HL-60/S4 (cell line): ENCODE data around the gene HSPBAP1.
"Not testable (repeated sequence)": the region's sequence is repeated elsewhere in the genome, so short reads cannot be mapped to it uniquely, and the experiment has no call there.

ENCODE experiments used
- in situ Hi-C: fragments of 300-500 bp; cut with MboI; formaldehyde crosslinking; loops from 2 replicates; pipeline ENCODE4 v1.14.3; 2022; ENCODE audit warnings: low sequenced_read_pairs

Gene HSPBAP1

DNA sequence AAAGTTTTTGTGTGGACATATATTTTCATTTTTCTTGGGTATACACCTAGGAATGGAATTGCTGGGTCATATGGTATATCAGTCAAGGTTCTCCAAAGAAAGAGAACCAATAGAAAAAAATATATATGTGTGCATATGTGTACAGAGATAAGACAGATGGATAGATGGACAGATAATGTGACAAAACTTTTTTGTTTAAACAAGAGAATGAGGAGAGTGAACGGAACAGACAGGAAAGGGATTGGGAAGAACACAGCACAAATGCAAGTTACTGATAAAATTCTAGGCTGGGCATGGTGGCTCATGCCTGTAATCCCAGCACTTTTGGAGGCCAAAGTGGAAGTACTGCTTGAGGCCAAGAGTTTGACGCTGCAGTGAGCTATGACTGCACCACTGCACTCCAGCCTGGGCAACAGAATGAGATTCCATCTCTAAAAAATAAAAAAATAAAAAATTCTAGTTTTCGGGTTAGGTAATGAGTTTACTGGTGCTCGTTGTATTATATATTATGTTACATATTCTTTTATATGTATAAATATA is 50.0 kb downstream of the HSPBAP1 start:
- in situ Hi-C loops = no loop called here

DNA sequence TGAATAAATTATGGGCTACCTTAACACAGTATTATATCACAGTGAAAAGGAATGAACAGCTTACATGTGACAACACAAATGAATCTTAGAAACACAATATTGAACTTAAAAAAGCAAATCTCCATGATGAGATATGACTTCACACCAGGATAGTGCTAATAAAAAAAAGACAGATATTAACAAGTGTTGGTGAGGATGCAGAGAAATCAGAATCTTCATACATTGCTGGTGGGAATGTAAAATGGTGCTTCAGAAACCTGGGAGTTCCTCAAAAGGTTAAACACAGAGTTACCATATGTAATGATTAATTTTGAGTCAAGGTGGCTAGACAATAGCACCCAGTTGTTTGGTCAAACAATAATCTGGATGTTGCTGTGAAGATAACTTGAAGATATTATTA is 51.4 kb downstream of the HSPBAP1 start:
- in situ Hi-C loops = no loop called here

DNA sequence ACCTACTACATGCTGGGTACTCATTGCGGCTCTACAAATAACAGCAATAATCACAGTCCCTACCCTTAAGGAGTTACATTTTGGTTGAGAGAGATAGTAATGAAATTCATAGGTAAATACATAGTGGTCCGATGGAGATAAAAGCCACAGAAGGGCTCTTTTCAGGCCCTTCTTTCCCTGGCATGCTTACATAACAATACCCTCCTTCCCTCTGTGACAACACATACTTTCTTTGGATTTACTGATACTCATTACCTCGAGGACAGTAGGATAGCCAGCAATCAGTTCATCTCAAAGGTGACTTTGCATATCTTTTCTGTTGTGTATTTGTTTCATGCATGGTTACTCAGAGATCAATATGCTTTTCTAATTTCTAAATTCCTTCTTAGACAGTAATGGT is 54.5 kb downstream of the HSPBAP1 start:
- in situ Hi-C loops = no loop called here

DNA sequence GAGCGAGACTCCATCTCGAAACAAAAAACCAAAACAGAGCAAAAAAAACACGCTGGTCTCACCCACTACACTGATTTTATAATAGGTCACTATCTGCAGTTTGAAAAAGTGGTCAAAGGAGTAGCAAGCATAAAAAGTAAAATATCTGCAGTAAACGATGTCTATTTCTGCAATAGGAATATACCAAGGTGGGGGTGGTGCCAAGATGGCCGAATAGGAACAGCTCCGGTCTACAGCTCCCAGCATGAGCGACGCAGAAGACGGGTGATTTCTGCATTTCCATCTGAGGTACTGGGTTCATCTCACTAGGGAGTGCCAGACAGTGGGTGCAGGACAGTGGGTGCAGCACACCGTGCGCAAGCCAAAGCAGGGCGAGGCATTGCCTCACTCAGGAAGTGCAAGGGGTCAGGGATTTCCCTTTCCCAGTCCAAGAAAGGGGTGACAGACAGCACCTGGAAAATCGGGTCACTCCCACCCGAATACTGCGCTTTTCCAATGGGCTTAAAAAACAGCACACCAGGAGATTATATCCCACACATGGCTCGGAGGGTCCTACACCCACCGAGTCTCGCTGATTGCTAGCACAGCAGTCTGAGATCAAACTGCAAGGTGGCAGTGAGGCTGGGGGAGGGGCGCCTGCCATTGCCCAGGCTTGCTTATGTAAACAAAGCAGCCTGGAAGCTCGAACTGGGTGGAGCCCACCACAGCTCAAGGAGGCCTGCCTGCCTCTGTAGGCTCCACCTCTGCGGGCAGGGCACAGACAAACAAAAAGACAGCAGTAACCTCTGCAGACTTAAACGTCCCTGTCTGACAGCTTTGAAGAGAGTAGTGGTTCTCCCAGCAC is 60.7 kb downstream of the HSPBAP1 start:
- in situ Hi-C loops = not testable (repeated sequence)

DNA sequence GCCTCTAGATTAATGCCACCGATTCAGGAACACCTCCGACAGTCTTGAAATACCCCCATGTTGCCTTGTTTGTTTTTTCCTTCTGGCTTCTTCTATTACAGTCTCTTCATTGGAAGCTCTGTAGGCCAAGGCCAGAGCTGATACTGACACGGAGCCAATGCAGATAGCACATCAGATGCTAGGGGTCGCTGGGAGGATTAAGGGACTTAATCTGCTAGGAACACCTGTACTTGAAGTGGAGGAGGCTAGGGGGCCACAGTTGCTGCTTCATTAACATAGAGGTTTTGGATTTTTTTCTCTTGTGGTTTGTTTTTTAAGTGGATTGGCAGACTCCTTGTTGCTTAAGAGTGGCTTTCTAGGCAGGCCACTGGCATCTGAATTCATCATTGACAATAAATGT is 63.4 kb downstream of the HSPBAP1 start:
- in situ Hi-C loops = no loop called here

DNA sequence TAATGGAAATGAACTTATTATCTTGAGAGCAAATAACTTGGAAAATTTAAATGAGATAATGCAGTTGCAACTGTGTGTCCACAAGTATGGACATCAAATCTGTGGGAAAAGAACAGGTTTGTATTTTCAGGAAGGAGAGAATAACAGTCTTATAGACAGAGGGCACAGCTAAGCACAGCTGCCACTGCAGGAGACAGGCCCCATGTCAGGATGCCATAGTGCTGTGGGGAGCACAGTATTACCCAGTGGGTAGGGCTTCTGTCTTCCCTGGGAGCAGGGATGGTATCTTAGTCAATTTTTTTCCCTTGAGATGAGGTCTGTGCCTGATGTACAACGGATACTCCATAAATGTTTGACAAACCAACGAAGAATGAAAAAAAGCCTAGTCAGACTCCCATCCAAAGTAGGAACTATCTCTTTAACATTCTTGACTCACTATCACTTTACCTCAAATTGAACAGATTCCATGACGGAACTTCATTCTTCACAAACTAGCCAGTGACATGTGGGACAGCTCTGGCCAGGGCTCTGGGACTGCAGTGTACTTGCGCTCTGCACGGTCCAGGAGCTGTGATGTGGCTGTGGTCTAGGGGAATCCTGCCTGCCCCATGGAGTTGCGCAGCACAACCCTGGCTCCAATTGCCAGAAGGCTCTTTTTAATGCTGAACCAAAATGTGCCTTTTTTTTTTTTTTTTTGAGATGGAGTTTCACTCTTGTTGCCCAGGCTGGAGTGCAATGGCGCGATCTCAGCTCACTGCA is 64.7 kb downstream of the HSPBAP1 start:
- in situ Hi-C loops = no loop called here

DNA sequence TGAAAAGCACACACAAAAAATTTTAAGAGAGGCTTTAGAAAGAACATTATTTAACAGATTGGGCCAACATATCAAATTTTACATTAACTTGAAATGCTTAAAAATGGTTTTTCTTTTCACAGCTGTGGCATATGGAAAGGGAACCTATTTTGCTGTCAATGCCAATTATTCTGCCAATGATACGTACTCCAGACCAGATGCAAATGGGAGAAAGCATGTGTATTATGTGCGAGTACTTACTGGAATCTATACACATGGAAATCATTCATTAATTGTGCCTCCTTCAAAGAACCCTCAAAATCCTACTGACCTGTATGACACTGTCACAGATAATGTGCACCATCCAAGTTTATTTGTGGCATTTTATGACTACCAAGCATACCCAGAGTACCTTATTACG is 65.4 kb downstream of the HSPBAP1 start:
- in situ Hi-C loops = no loop called here

DNA sequence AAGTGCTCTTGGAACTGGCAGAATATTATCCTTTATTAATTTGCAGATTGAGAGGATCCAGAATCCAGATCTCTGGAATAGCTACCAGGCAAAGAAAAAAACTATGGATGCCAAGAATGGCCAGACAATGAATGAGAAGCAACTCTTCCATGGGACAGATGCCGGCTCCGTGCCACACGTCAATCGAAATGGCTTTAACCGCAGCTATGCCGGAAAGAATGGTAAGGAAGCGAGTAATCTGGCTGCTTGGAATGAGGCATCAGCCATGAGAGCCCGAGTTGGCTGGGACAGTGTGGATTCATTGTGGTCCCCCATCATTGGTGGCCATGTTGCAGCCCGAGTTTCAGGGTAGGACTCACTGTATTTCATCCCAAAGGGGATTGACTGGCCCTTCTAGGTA is 65.9 kb downstream of the HSPBAP1 start:
- in situ Hi-C loops = no loop called here

DNA sequence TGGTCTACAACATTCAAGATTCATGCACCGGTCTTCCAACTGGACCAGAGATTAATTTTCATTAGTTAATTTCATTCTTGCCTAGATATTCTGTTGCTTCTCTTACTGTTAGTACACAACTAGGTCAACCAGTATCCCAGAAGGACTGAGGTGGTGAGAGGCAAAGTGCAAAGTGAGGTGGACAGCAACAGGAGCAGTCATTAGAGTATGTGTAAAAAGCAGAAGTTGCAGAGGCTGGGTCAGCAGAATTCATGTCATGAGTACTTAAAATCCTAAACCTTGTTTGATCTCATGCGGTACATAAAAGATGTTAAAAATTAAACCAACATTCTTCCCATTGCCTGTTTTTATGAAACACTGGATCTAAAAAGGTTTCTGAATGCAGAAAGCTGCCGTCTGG is 66.3 kb downstream of the HSPBAP1 start:
- in situ Hi-C loops = no loop called here

DNA sequence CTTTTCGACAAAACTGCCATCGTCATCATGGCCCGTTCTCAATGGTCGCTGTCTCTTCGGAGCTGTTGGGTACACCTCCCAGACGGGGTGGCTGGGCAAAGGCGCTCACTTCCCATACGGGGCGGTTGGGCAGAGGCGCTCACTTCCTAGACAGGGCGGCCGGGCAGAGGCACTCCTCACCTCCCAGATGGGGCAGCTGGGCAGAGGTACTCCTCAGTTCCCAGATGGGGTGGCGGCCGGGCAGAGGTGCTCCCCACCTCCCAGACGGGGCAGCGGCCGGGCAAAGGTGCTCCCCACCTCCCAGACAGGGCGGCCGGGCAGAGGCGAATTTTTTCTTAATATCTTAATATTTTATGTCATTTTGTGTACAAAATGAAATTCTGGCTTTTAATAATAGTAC is 68.5 kb downstream of the HSPBAP1 start:
- in situ Hi-C loops = no loop called here

DNA sequence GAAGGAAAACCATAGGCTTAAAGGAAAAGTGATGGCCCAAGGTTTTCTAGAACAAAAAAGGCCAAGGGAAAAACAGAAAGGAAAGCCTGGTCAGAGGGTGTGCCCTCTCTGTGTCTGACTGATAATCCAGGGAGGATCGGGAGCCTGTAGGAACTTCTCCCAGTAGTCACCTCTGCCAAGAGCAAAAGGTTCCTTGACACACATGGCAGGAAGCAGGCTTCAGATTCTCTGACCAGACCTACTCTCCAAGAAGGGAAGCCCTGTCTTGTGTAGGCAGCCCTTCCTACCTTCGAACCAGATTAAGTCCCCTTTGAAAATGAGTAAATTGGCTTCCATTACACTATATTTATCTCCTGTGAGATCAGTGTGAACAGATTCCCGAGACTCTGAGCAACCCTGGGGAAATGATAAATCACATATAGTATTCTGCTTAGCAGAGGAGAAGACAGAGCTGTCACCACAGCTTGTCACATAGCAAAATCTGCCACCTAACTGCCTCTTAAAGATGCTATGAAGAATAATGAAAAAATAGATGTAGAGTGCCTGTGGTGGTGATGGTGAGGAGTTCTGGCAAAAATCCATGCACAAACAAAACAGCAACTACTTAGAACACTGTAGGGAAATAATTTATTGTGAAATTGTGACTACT is 74.2 kb downstream of the HSPBAP1 start:
- in situ Hi-C loops = no loop called here

DNA sequence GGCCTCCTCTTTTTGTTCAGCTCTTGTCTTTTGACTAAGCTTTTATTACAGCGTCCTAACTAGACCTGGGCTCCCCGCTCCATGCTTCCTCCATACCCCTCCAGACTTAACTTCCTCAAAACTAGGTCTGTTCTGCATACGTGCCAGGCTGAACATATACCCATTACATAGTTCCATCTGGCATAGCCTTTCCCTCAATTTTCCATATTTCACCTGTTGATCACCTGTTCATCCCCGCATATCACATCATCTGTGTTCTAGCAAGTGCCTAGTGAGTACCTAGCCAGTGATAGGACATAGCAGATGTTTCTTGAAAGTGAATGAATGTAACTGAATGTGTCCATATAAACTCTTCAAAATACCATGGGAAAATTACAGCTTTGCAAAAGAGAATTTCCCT is 77.0 kb downstream of the HSPBAP1 start:
- in situ Hi-C loops = no loop called here

DNA sequence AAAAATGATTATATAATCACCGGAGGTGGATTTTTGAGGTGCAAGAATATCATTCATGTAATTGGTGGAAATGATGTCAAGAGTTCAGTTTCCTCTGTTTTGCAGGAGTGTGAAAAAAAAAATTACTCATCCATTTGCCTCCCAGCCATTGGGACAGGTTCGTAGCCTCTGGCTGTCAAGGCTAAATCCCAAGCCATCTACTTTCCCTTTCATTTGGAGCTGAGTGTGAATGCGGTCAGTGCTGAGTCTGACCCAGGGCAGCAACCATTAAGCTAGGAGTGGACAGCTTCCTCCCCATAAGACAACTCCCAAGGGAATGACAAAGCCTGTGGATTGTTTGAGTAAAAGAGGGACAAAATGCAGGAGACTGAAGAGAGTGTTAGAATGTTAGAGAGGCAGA is 79.4 kb downstream of the HSPBAP1 start:
- in situ Hi-C loops = no loop called here

DNA sequence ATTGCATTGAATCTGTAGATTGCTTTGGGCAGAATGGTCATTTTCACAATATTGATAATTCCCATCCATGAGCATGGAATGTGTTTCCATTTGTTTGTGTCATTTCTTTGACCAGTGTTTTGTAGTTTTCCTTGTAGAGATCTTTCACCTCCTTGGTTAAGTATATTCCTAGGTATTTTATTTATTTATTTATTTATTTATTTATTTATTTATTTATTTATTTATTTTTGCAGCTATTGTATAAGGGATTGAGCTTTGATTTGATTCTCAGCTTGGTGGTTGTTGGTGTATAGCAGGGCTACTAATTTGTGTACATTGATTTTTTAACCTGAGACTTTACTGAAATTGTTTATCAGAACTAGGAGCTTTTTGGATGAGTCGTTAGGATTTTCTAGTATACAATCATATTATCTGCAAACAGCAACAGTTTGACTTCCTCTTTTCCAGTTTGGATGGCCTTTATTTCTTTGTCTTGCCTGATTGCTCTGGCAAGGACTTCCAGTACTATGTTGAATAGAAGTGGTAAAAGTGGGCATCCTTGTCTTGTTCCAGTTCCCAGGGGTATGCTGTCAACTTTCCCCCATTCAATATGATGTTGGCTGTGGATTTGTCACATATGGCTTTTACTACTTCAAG is 82.9 kb downstream of the HSPBAP1 start:
- in situ Hi-C loops = not testable (repeated sequence)

DNA sequence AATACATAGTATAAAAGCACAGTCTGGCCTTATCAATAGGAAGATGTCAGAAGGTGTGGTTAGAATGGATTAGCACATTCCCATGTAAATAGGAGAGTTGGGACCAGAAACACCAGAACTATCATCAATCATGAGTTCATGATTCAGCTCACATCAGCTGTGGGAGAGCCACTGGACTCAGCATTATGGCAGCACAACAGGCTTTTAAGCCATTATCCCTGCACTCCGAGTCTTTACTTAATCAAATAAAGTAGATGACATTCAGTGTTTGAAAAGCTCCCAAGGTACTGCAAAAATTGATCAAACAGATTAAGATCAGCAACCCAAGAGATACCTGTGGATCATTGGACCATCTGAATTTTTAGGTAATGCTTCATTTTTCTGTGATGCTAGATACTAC is 88.3 kb downstream of the HSPBAP1 start:
- in situ Hi-C loops = no loop called here

DNA sequence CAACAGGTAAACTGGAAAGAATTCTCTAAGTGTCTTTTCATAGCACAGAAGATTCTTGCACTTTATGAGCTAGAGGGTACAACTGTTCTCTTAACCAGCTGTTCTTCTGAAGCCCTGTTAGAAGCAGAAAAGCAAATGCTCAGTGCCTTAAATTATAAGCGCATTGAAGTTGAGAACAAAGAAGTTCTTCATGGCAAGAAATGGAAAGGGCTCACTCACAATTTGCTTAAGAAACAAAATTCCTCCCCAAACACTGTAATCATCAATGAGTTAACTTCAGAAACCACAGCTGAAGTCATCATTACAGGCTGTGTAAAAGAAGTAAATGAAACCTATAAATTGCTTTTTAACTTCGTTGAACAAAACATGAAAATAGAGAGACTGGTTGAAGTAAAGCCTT is 93.4 kb downstream of the HSPBAP1 start:
- in situ Hi-C loops = no loop called here

DNA sequence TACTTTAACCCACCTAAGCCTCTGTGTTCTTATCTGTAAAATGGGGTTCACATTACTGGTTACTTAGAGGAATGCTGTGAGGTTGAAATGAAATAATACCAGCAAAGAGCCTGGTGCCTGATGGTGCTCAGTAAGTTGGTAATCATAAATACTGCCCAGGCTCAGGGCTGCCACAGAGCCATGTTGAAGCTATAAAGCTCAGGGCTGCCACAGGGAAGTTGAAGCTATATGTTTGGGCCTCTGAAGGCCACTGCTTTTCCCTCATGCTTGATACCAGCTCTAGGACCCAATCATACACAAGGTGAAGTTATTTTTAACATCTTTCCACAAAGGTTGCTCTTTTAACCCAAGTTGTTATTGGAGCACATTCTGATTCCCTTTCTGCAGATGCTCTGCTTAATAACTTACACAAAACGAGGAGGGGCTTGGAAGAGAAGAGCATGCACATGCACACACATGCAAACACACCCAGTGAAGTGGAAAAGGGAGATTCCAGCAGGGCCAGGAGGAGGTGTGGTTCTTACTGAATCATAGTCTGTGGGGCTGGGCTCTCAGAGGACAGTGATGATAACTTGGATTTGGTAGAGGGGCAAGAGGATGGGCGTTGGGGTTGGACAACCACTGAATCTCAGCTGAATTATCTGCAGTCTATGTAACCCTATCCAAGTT is 95.5 kb downstream of the HSPBAP1 start:
- in situ Hi-C loops = loop anchor here (25.0 kb wide), 1 partner anchor 311 kb away; the partner anchor contains the start of genes FAM162A and MIX23

DNA sequence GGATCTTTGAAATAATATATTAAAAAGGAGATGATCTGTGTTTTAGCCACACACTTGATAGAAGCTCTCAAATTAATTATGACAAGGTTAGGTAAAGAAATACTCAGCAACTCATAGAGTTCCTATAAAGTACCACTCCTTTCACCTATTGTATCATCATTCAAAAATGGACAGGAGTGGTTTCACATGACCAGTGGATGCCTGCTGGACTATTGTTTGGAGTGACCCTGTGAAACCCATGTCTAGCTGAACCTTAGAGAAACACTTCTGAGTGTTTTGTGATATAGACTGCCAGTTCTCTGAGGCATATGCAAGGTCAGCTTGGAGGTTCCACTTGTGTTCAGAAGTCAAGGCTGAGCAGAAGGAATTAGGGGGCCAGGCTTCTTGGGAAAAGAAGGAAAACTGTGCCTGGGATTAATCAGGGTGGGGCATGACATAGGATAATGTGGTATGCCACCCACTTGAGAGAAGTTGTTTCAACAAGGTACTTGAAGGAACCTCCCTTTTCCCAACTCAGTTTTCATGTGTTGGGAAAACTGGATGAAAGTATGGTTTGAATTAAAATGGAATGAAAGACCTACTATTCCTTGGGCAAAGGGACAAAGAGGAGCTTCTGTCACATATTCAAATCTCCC is 97.6 kb downstream of the HSPBAP1 start:
- in situ Hi-C loops = loop anchor here (25.0 kb wide), 1 partner anchor 309 kb away; the partner anchor contains the start of genes FAM162A and MIX23

DNA sequence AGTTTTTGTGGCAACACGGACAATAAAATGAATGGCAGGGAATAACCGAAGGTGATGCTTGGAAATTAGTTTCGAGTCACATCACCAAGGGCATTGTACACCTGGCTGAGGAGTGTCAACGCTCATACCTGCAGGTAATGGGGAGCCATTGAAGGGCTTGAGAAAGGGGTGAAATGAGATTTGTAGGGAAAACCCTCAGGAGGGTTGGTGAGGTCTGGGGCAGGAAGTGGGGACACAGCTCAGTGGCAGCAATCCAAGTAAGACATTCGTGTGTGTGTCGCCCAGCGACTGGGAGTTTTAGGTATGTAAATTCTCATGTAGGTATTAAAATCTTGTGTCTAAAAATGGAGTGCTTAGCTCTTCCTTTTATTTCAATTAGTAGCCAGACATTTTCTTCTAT is 98.7 kb downstream of the HSPBAP1 start:
- in situ Hi-C loops = loop anchor here (25.0 kb wide), 1 partner anchor 308 kb away; the partner anchor contains the start of genes FAM162A and MIX23

DNA sequence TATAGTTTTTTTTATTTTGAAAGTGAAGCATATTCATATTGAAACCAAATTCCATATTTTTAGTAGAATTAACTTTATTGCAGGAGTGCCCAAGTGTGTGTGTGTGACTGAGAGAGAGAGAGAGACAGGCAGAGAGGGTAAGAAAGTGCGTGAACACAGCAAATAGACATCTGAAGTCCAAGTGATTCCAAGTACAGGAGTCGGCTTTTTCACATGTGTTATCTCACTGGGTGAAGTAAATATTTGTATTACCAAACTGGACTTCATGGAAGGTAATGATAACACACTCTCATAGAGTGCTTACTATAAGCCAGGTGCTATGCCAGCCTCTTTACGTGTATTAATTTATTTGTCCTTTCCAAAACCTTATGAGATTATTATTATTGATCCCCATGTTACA is 101.0 kb downstream of the HSPBAP1 start:
- in situ Hi-C loops = loop anchor here (25.0 kb wide), 1 partner anchor 305 kb away; the partner anchor contains the start of genes FAM162A and MIX23
